Thymus (tissue), 11 donors: ENCODE measurements around the gene CCND3. TPM values are rescaled to one million over a fixed set of nuclear protein-coding genes. Genes with fewer than 3 reads are reported as not detected.

Source experiments
- DNase-seq, 9 donors: peaks; one replicate each; pipeline ENCODE4 v3.0.0-alpha.2; 2013; ENCODE audit warnings: low spot score in 9 of 9, low read depth in 6 of 9, missing footprints in 1 of 9
- H3K27ac ChIP-seq, 2 donors: one replicate each; pipeline ENCODE4 v1.5.1; 2013; ENCODE audit warnings: control low read depth in 1 of 2, low read depth in 1 of 2, low read length in 1 of 2, mild to moderate bottlenecking in 1 of 2, moderate library complexity in 1 of 2
- H3K27me3 ChIP-seq, 2 donors: one replicate each; pipeline ENCODE4 v1.5.1; 2013; ENCODE audit warnings: low read length in 1 of 2; ENCODE audit not compliant: control insufficient read depth in 2 of 2, insufficient read depth in 1 of 2
- H3K36me3 ChIP-seq, 2 donors: one replicate each; pipeline ENCODE4 v1.5.1; 2013; ENCODE audit warnings: low read length in 1 of 2, mild to moderate bottlenecking in 1 of 2, moderate library complexity in 1 of 2; ENCODE audit not compliant: control insufficient read depth in 2 of 2, insufficient read depth in 2 of 2
- H3K4me1 ChIP-seq, 2 donors: one replicate each; pipeline ENCODE4 v1.5.1; 2013; ENCODE audit warnings: low read length in 2 of 2; ENCODE audit not compliant: control insufficient read depth in 2 of 2, insufficient read depth in 2 of 2
- H3K4me3 ChIP-seq, 2 donors: one replicate each; pipeline ENCODE4 v1.5.1; 2013; ENCODE audit warnings: low read length in 2 of 2, control low read depth in 1 of 2, mild to moderate bottlenecking in 1 of 2
- H3K9me3 ChIP-seq, 2 donors: one replicate each; pipeline ENCODE4 v1.5.1; 2013; ENCODE audit warnings: low read length in 1 of 2, mild to moderate bottlenecking in 1 of 2; ENCODE audit not compliant: control insufficient read depth in 2 of 2, insufficient read depth in 1 of 2
- WGBS: extraction: QIAGEN DNeasy Blood & Tissue Kit; methylation state at CpG from one replicate; pipeline ENCODE4 v1.1.7; 2013; 5-methylcytosine and 5-hydroxymethylcytosine counted together
- polyA plus RNA-seq: library from polyadenylated mRNA; stranded (reverse); fragments of 200-250 nt; gene quantifications from one replicate; pipeline ENCODE4 v1.2.3, GENCODE V29; 2013
- total RNA-seq: library from RNA; stranded (reverse); fragments of 120-200 nt; gene quantifications from one replicate; pipeline ENCODE4 v1.2.4, GENCODE V29; 2013
- donor health status: healthy.

CCND3 gene
- total and polyA plus RNA-seq, 2 donors = 131 to 277 TPM

DNA sequence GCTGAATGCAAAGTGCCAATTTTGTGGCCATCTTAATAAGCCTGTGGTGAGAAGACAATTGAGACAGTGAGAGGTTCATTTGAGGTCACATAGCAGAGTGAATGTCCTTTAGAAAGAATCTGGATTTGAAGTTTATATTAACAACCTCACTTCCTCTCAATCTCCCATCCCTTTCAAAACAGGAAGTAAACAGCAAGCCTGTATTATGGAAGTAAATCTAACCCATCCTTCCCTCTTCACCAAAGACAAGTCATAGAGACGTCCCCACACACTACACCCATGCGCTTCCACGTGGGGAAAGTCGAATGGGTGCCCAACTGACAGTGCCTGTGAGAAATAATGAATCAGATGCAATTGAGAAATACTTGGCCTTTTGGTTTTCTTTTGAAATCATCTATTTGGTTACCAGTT is 28.8 kb upstream of the CCND3 start:
- no peak overlapping the region for H3K27ac ChIP-seq
- peaks cover 37 to 38% of the 10 kb centered on the region in 2 donors for H3K36me3 ChIP-seq
- no peak for DNase-seq
- no peaks in the 10 kb centered on the region for H3K9me3 ChIP-seq
- H3K27me3 ChIP-seq = no peaks in the 10 kb centered on the region
- WGBS = 73% methylated on average over 4 of the region's 4 CpGs
- no peak overlapping the region for H3K4me3 ChIP-seq
- H3K4me1 ChIP-seq = peaks cover 19 to 36% of the 10 kb centered on the region in 2 donors

DNA sequence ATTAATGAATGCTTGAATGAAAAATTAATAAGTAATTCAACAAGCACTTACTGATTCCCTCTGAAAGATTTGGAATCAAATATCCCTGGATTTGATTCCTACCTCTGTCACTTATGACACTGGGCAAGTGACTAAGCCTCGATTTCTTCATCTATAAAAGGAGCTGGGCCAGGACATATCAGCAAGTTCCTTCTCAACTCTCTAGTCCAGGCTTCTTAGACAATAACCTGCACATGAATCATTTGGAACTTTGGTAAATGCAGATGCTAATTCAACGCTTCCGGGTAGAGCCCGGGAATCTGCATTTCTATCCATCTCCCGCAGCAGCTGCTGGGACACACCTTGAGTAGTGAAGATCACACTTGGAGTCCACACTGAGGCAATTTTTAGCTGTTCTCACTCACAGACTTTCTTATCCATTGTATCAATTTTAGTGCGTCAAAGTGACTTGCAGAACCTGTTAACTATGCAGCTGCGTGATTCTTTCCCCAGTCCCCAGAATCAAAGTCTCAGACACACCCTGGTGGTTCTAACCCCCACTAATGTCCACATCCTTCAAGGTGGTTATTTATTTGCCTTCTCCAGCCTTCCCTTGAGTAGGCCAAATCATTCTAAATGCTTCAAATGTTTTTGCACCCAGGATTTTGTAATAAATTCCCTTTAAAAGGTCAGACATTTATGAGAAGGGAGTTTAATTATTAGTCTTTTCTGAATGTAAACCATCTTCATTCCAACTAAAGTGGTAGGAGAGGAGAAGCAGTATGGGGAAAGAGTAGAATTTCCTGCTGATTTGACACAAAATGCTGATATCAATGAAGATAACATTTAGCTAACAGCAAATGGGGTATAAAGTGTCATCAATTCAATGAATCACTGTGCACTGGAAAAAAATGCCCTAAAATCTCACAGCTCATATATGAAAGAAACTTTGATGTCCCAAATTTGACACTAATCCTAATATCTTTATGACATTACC is 26.0 kb upstream of the CCND3 start:
- Histone ChIP-seq H3K4me3 (no peak overlapping the region), H3K27me3 (no peaks in the 10 kb centered on the region), H3K27ac (no peak overlapping the region), H3K36me3 (peaks cover 37 to 45% of the 10 kb centered on the region in 2 donors), H3K9me3 (no peaks in the 10 kb centered on the region), H3K4me1 (peaks cover 28 to 37% of the 10 kb centered on the region in 2 donors)
- peak in 1 of 9 donors; percentile 31 for DNase-seq
- WGBS = 89% methylated on average over 7 of the region's 7 CpGs

DNA sequence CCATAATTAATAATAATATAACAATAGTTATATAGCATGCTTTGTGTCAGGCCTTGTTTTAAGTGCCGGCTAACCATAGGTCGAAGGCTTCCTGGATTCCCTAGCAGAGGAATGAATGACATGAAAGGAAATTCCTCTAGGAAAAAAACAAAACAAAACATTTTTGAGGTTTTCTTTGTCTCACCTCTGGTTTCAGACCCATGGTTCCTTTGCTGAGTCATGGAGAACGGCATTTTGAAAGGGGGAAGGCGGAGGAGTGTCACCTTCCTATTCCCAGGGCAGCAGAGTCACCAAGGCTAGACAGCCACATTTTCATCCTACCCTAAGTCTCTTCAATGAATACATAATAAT is 25.3 kb upstream of the CCND3 start:
- H3K9me3 ChIP-seq = no peaks in the 10 kb centered on the region
- H3K27ac ChIP-seq = no peak overlapping the region
- H3K27me3 ChIP-seq = no peaks in the 10 kb centered on the region
- no peak for DNase-seq
- WGBS = 79% methylated on average over 4 of the region's 4 CpGs
- H3K4me3 ChIP-seq = no peak overlapping the region
- H3K4me1 ChIP-seq = peaks cover 28 to 39% of the 10 kb centered on the region in 2 donors
- H3K36me3 ChIP-seq = peaks cover 34 to 48% of the 10 kb centered on the region in 2 donors

DNA sequence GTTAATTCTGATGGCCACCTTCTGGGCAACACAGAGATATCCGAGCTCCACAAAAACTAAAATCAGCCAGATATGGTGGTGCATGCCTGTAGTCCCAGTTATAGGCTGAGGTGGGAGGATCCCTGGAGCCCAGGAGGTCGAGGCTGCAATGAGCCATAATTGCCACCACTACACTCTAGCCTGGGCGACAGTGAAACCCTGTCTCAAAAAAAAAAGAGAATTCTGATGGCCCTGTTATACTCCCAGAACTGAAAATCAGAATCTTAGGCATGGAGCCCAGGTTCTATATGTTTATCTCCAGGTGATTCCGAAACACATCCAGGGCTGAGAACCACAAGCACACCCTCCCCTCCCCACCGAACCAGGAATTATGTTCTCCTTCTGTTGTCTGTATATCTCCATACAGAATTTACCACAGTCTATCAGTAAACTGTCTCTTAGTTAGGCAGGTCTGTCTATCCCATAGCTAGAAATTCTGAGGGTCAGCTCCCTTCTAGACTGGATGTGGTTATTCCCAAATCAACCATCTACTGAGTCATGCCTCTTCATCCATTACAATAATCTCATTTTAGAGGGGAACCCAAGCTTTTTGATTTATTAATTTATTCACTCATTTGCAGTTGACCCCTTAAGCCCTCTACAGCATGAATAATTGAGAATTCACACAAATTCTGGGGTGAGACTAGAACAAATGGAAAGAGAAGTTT is 24.8 kb upstream of the CCND3 start:
- no peak overlapping the region for H3K27ac ChIP-seq
- H3K4me1 ChIP-seq = peaks cover 28 to 39% of the 10 kb centered on the region in 2 donors
- H3K36me3 ChIP-seq = peaks cover 34 to 49% of the 10 kb centered on the region in 2 donors
- no peak for DNase-seq
- no peaks in the 10 kb centered on the region for H3K9me3 ChIP-seq
- 79% methylated on average over 5 of the region's 5 CpGs for WGBS
- H3K4me3 ChIP-seq = no peak overlapping the region
- no peaks in the 10 kb centered on the region for H3K27me3 ChIP-seq

DNA sequence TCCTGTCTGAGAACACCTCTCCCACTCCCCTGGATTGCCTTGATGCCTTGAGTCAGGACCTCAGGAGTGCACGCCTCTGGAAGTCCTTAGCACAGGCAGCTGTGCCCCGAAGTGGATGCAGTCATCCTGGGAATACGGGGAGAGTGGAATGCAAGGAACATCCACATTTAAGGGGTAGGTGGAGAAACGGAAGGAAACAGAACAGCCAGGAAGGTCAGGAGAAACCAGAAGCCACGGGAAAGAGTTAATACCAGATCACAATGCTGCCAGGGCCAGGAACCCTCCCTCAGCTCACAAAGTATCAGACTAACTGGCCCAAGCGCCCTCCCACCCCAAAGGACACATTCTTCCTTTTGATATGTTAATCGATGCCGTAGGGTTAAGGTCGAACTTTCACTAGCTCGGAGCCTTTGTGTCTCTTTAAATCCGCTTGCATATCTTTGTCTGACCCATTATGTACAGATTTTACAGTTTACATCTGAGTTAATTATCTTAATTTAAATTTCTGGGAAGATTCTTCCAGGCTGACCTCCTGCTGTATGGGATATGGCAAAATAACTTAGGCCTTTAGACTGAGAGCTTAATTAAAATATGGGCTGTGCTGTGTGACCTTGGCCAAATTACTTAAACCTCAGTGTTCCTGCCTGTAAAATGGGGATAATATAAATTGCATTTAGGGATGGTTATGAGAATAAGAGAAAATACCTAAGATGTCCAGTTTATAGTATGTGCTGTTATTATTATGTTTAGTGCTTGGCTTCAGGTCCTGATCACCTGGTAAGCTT is 24.0 kb upstream of the CCND3 start:
- no peaks in the 10 kb centered on the region for H3K27me3 ChIP-seq
- WGBS = 96% methylated on average over 11 of the region's 11 CpGs
- no peak for DNase-seq
- H3K36me3 ChIP-seq = peaks cover 34 to 47% of the 10 kb centered on the region in 2 donors
- H3K9me3 ChIP-seq = no peaks in the 10 kb centered on the region
- H3K4me1 ChIP-seq = peaks cover 28 to 36% of the 10 kb centered on the region in 2 donors
- H3K4me3 ChIP-seq = no peak overlapping the region
- no peak overlapping the region for H3K27ac ChIP-seq

DNA sequence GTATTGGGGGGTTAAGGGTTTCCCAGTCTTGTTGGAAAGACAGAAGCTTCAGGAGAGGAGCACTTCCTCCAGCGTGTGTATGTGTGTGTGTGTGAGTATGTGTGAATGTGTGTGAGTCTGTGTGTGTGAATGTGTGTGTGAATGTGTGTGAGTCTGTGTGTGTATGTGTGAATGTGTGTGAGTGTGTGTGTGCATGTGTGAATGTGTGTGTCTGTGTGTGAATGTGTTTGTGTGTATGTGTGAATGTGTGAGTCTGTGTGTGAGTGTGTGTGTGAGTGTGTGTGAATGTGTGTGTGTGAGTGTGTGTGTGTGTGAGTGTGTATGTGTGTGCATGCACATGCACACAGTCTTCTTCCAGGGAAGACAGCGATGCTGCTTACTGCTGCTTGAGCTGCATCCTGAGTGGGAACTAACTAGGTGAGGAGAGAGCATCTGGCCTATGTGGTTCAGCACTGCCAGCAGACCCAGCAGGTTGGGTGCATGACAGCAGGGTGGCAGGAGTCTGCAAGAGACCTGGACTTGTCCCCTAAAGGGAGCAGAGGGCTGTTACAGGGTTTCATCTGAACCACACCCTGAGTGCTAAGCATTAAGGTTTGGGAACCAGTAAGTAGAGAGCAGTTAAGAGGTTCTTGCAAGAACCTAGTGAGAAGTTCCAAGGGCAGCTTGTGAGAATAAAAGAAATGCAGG is 22.7 kb upstream of the CCND3 start:
- WGBS = 91% methylated on average over 2 of the region's 2 CpGs
- Histone ChIP-seq H3K4me3 (no peak overlapping the region), H3K9me3 (no peaks in the 10 kb centered on the region), H3K27me3 (no peaks in the 10 kb centered on the region), H3K27ac (peak overlapping the region in 1 of 2 donors; percentile 26), H3K36me3 (peaks cover 34 to 47% of the 10 kb centered on the region in 2 donors), H3K4me1 (peaks cover 30 to 35% of the 10 kb centered on the region in 2 donors)
- DNase-seq = peak in 2 of 9 donors; percentile 36 to 56

DNA sequence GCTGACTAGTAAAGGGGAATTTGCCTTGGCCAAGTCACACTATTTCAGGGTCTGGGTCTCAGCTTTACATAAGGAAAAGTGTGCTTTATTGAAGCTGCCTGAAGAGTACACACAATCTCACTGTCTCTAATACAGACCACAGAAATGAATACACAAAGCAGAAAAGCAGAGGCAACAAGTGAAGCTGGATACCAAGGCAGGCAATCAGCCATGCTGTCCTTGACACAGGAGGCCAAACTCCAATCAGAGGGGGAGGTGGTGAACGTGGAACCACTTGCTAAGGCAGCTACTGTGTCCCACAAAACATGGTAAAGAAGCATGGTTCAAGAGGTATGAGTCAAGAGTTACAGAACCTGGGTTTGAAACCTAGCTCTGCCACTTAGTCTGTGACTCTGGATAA is 21.8 kb upstream of the CCND3 start:
- Histone ChIP-seq H3K4me1 (peaks cover 26 to 35% of the 10 kb centered on the region in 2 donors), H3K9me3 (no peaks in the 10 kb centered on the region), H3K4me3 (no peak overlapping the region), H3K27ac (no peak overlapping the region), H3K27me3 (no peaks in the 10 kb centered on the region), H3K36me3 (peaks cover 37 to 47% of the 10 kb centered on the region in 2 donors)
- no peak for DNase-seq
- 81% methylated on average over 1 of the region's 1 CpG for WGBS

DNA sequence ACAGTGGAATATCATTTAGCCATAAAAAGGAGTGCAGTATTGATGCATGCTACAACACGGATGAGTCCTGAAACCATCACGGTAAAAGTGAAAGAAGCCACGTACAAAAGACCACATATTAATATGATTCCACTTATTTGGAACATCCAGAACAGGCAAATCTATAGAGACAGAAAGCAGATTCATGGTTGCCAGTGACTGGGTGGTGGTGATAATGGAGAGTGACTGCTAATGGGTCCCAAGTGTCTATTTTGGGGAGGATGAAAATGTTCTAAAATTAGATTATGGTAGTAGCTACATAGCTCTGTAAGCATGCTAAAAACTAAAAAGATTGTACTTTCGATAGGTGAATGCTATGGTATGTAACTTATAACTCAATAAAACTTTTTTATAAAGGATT is 18.4 kb upstream of the CCND3 start:
- H3K27ac ChIP-seq = no peak overlapping the region
- no peaks in the 10 kb centered on the region for H3K27me3 ChIP-seq
- DNase-seq = no peak
- H3K4me3 ChIP-seq = no peak overlapping the region
- H3K4me1 ChIP-seq = peaks cover 19 to 20% of the 10 kb centered on the region in 2 donors
- H3K9me3 ChIP-seq = peaks cover 0 to 3% of the 10 kb centered on the region in 2 donors
- WGBS = 97% methylated on average over 4 of the region's 4 CpGs
- peaks cover 22 to 33% of the 10 kb centered on the region in 2 donors for H3K36me3 ChIP-seq
